Suprapubic skin (tissue), 4 donors: ENCODE measurements around the gene FAM83F. TPM values are rescaled to one million over a fixed set of nuclear protein-coding genes. Genes with fewer than 3 reads are reported as not detected.

Experiments
- DNase-seq, 2 donors: peaks; one replicate each; pipeline ENCODE4 v3.0.0-alpha.2; 2019; ENCODE audit warnings: low spot score in 2 of 2
- H3K27ac ChIP-seq: fragments of 200-600 bp; sonication (generic); one replicate; pipeline ENCODE4 v1.5.1; 2019
- H3K27me3 ChIP-seq: fragments of 200-600 bp; sonication (generic); one replicate; pipeline ENCODE4 v1.5.1; 2019
- H3K36me3 ChIP-seq: fragments of 200-600 bp; sonication (generic); one replicate; pipeline ENCODE4 v1.5.1; 2019
- H3K4me1 ChIP-seq: fragments of 200-600 bp; sonication (generic); one replicate; pipeline ENCODE4 v1.5.1; 2019
- H3K4me3 ChIP-seq: fragments of 200-600 bp; sonication (generic); one replicate; pipeline ENCODE4 v1.5.1; 2019; ENCODE audit warnings: mild to moderate bottlenecking
- H3K9me3 ChIP-seq: fragments of 200-600 bp; sonication (generic); one replicate; pipeline ENCODE4 v1.5.1; 2019
- EP300 ChIP-seq: sonication (generic); formaldehyde crosslinking; IDR thresholded peaks from one replicate; pipeline ENCODE4 v1.6.1; 2017; ENCODE audit warnings: antibody characterized with exemption
- POLR2A ChIP-seq, 2 donors: fragments of 450-650 bp; IDR thresholded peaks; one replicate each; pipeline ENCODE4 v1.6.1; 2017; ENCODE audit warnings: antibody characterized with exemption in 2 of 2, mild to moderate bottlenecking in 2 of 2, moderate library complexity in 2 of 2
- POLR2AphosphoS5 ChIP-seq, 3 donors: sonication (generic); formaldehyde crosslinking; IDR thresholded peaks; one replicate each; pipeline ENCODE4 v1.6.1; 2017; ENCODE audit warnings: antibody characterized with exemption in 3 of 3
- WGBS: methylation state at CpG from one replicate; pipeline ENCODE4 v1.1.5; 2018; 5-methylcytosine and 5-hydroxymethylcytosine counted together
- total RNA-seq, 4 donors: library from RNA; depleted of rRNA; stranded (reverse); fragments of >200 nt; gene quantifications; one replicate each; pipeline ENCODE4 v1.1.0, GENCODE V29; 2016
- TF ChIP-seq, protein P1 (sequence below), 2 donors: fragments of 200-600 bp in 1 of 2; fragments of 450-650 bp in 1 of 2; sonication (generic) in 1 of 2; IDR thresholded peaks; one replicate each; pipeline ENCODE4 v1.5.1; 2016 to 2019; ENCODE audit warnings: antibody characterized with exemption in 2 of 2, mild to moderate bottlenecking in 1 of 2, moderate library complexity in 1 of 2

FAM83F gene
- total RNA-seq, 4 donors from 2014 or later = 54.5 to 78.1 (median 69.3) TPM

DNA sequence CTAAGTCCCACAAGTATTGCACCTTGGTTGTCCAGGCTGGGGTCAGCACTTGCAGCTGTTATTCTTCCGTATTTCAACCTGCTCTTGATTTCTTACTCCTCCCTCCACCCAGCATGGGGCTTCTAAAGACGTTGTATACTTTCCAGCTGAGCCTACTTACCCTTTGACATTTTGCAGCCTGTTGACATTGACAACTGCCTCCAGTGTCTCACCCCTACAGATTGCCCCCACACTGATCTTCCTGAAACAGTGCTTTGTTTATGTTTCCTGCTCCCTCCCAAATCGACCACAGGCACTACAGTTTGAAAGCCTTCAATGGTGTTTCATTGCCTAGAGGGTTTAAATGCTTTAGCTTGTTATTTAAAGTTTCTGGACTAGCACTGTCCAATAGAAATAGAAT lies 56.6 kb downstream of the FAM83F start:
- TF ChIP-seq POLR2AphosphoS5 (IDR thresholded peaks at IDR 0.05) = no peak
- TF ChIP-seq, protein P1, sequence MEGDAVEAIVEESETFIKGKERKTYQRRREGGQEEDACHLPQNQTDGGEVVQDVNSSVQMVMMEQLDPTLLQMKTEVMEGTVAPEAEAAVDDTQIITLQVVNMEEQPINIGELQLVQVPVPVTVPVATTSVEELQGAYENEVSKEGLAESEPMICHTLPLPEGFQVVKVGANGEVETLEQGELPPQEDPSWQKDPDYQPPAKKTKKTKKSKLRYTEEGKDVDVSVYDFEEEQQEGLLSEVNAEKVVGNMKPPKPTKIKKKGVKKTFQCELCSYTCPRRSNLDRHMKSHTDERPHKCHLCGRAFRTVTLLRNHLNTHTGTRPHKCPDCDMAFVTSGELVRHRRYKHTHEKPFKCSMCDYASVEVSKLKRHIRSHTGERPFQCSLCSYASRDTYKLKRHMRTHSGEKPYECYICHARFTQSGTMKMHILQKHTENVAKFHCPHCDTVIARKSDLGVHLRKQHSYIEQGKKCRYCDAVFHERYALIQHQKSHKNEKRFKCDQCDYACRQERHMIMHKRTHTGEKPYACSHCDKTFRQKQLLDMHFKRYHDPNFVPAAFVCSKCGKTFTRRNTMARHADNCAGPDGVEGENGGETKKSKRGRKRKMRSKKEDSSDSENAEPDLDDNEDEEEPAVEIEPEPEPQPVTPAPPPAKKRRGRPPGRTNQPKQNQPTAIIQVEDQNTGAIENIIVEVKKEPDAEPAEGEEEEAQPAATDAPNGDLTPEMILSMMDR (IDR thresholded peaks at IDR 0.05) = no peak
- TF ChIP-seq EP300 = no peak
- no peak for TF ChIP-seq POLR2A (IDR thresholded peaks at IDR 0.05)
- Histone ChIP-seq H3K27me3 (no peaks in the 10 kb centered on the region), H3K4me3 (no peak overlapping the region), H3K36me3 (no peaks in the 10 kb centered on the region), H3K9me3 (no peaks in the 10 kb centered on the region), H3K4me1 (peaks cover 16% of the 10 kb centered on the region), H3K27ac (no peak overlapping the region)
- DNase-seq = no peak
- 38% methylated on average over 3 of the region's 3 CpGs for WGBS

DNA sequence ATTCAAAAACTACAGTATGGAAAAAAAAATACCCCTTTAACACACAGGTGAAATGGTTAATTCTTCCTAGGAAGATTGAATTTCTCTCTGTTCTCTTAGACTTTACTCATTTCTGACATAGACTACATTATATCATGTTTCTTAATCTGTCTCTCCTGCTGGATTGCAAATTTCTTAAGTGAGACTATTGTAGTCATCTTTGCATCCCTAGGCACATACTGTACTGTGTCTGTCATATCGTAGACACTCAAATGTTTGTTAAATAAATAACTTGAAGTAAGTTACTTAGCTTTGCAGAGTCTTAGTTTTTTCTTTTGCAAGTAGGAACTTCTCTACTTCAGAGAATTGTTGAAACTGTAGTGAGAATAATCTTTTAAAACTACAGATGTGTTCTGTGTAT lies 58.7 kb downstream of the FAM83F start:
- H3K27me3 ChIP-seq = no peaks in the 10 kb centered on the region
- TF ChIP-seq POLR2AphosphoS5 (IDR thresholded peaks at IDR 0.05) (no peak), POLR2A (IDR thresholded peaks at IDR 0.05) (no peak), EP300 (no peak)
- TF ChIP-seq, protein P1 (IDR thresholded peaks at IDR 0.05) = no peak
- peaks cover 14% of the 10 kb centered on the region for H3K4me1 ChIP-seq
- H3K27ac ChIP-seq = no peak overlapping the region
- no peaks in the 10 kb centered on the region for H3K36me3 ChIP-seq
- no peak for DNase-seq
- WGBS = 93% methylated on average over 1 of the region's 1 CpG
- no peak overlapping the region for H3K4me3 ChIP-seq
- no peaks in the 10 kb centered on the region for H3K9me3 ChIP-seq

DNA sequence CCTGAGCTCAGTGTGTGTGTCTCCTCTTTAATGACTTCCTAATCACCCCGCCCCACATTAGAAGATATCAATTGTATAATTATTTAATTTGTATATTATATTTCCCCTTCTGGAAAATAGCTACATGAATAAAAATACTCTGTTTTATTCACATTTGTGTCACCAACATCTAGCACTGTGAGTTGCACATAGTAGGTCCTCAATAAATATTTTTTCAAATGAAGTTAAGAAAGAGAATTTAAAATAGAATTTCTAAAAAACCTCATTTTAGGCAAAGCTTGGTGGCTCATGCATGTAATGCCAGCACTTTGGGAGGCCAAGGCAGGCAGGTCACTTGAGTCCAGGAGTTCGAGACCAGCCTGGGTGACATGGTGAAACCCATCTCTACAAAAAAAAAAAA lies 59.7 kb downstream of the FAM83F start:
- 100% methylated on average over 2 of the region's 2 CpGs for WGBS
- H3K9me3 ChIP-seq = no peaks in the 10 kb centered on the region
- H3K4me3 ChIP-seq = no peak overlapping the region
- TF ChIP-seq, protein P1 (IDR thresholded peaks at IDR 0.05) = no peak
- no peak for TF ChIP-seq EP300
- DNase-seq = no peak
- H3K27ac ChIP-seq = no peak overlapping the region
- H3K36me3 ChIP-seq = no peaks in the 10 kb centered on the region
- no peaks in the 10 kb centered on the region for H3K27me3 ChIP-seq
- peaks cover 14% of the 10 kb centered on the region for H3K4me1 ChIP-seq

DNA sequence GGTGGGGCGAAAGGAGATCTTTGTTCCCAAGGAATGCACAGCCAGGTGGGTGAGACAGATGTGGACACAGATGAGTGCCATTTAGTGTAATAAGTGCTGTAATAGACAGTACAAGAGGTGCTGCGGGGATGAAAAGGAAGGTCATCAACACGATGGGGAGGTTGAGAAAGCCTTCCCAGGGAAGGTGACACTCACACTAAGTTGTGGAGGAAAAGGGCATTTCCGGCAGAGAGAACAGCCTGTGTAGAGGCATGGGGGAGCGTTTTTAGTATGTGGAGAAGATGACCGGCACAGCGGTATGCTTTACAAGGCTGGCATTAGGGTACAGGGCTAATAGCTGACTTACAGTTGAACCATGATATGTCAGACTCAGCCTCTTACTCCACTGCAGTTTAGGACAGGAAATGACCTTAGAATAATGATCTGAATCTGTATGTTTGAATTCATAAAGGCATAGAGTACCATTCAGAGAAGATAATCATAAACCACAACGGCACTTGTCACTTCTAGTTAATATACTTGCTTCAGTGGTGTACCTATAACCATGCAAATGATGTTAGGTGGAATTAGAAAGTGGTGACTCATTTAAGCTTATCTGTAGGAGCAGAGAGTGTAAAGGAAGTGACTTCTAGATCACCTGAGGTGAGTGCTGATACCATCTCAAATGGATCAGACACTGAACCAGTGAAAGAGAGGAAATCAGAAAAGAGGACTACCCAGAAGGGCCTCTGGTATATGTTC lies 60.6 kb downstream of the FAM83F start:
- 72% methylated on average over 8 of the region's 8 CpGs for WGBS
- Histone ChIP-seq H3K4me3 (no peak overlapping the region), H3K36me3 (no peaks in the 10 kb centered on the region), H3K4me1 (peaks cover 14% of the 10 kb centered on the region), H3K27ac (no peak overlapping the region), H3K27me3 (no peaks in the 10 kb centered on the region), H3K9me3 (no peaks in the 10 kb centered on the region)
- no peak for DNase-seq
- TF ChIP-seq POLR2A (IDR thresholded peaks at IDR 0.05) (no peak), EP300 (no peak), POLR2AphosphoS5 (IDR thresholded peaks at IDR 0.05) (no peak)
- TF ChIP-seq, protein P1 (IDR thresholded peaks at IDR 0.05) = no peak

DNA sequence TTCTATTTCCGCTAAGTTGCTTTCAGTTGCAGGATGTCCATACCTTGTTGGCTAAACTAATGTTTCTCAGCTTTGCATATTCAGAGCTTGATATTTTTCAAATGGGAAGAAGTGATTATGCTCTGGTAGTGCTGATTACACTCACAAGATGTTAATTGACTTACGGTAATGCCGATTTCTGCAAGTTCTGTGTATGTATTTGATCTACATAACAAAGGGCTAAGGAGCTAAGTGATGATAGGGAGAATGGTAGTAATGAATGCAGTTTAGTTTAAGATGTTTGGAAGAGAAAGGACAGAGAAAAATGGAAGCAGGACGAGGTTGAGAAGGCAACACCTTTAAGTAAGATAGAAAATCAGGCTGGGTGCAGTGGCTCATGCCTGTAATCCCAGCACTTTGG lies 61.4 kb downstream of the FAM83F start:
- Histone ChIP-seq H3K27ac (no peak overlapping the region), H3K27me3 (no peaks in the 10 kb centered on the region), H3K4me1 (peaks cover 14% of the 10 kb centered on the region), H3K4me3 (no peak overlapping the region), H3K36me3 (no peaks in the 10 kb centered on the region), H3K9me3 (no peaks in the 10 kb centered on the region)
- WGBS = 77% methylated on average over 4 of the region's 4 CpGs
- no peak for DNase-seq
- TF ChIP-seq EP300 = no peak
- no peak for TF ChIP-seq POLR2A (IDR thresholded peaks at IDR 0.05)
- no peak for TF ChIP-seq POLR2AphosphoS5 (IDR thresholded peaks at IDR 0.05)
- TF ChIP-seq, protein P1 (IDR thresholded peaks at IDR 0.05) = no peak
